SW480 (cell line): ENCODE measurements around the gene MRPS23.

ENCODE experiments used
- DNase-seq: peaks from one replicate; pipeline ENCODE4 v3.0.0-alpha.2; 2016; ENCODE audit warnings: low spot score

Gene MRPS23

GRCh38 chr17:57849874-57850754, at the start of gene MRPS23:
TSS of gene MRPS23 (minus strand) at chr17:57850044. CDS start at chr17:57850010, 34 bp downstream.
- DNase-seq, result peak; percentile 97

GRCh38 chr17:57899391-57899790, 49.5 kb upstream of the MRPS23 start:
- peak; percentile 42 for DNase-seq

GRCh38 chr17:57898487-57899311, 48.9 kb upstream of the MRPS23 start:
- DNase-seq, result peak; percentile 83

GRCh38 chr17:57895382-57896060, 45.7 kb upstream of the MRPS23 start:
- no peak for DNase-seq

- no peak for DNase-seq
These were observed 45.0 kb upstream of the MRPS23 start for GRCh38 chr17:57894848-57895247.

- peak; percentile 90 for DNase-seq
These were observed 43.2 kb upstream of the MRPS23 start for GRCh38 chr17:57892820-57893595.

GRCh38 chr17:57892146-57892819, 42.4 kb upstream of the MRPS23 start:
- DNase-seq, result peak; percentile 77

GRCh38 chr17:57890857-57891232, 41.0 kb upstream of the MRPS23 start:
- no peak for DNase-seq

GRCh38 chr17:57889892-57890856, 40.3 kb upstream of the MRPS23 start:
- DNase-seq, result no peak

- no peak for DNase-seq
These were observed 39.4 kb upstream of the MRPS23 start for GRCh38 chr17:57889252-57889651.

- DNase-seq, result no peak
These were observed 38.7 kb upstream of the MRPS23 start for GRCh38 chr17:57888311-57889216.

GRCh38 chr17:57887161-57887560, 37.3 kb upstream of the MRPS23 start:
- DNase-seq, result no peak

- DNase-seq, result no peak
These were observed 36.2 kb upstream of the MRPS23 start for GRCh38 chr17:57886020-57886419.

GRCh38 chr17:57885148-57885915, 35.5 kb upstream of the MRPS23 start:
- no peak for DNase-seq

GRCh38 chr17:57881783-57882351, 32.0 kb upstream of the MRPS23 start:
- DNase-seq, result no peak

GRCh38 chr17:57881143-57881542, 31.3 kb upstream of the MRPS23 start:
- DNase-seq, result no peak

GRCh38 chr17:57880086-57880456, 30.2 kb upstream of the MRPS23 start:
- DNase-seq, result peak; percentile 89
